Neural progenitor cell (in vitro differentiated cells): ENCODE results near the gene RASA2. TPM values are rescaled to one million over a fixed set of nuclear protein-coding genes. Genes with fewer than 3 reads are reported as not detected.

Experiments
- DNase-seq: peaks from one replicate; pipeline ENCODE4 v3.0.0-alpha.2; 2016; ENCODE audit warnings: low spot score
- H2AFZ ChIP-seq: fragments of 200-600 bp; sonication (generic); replicated peaks from 2 replicates; pipeline ENCODE4 v1.6.1; 2016; ENCODE audit warnings: antibody characterized with exemption
- H3F3A ChIP-seq: fragments of 200-600 bp; sonication (generic); 2 replicates; pipeline ENCODE4 v1.6.1; 2016; ENCODE audit warnings: antibody characterized with exemption, low read depth
- H3K27ac ChIP-seq: fragments of 200-600 bp; sonication (generic); 2 replicates; pipeline ENCODE4 v1.5.1; 2016; ENCODE audit warnings: mild to moderate bottlenecking
- H3K27me3 ChIP-seq: fragments of 200-600 bp; sonication (generic); 2 replicates; pipeline ENCODE4 v1.6.1; 2016; ENCODE audit warnings: mild to moderate bottlenecking, moderate library complexity
- H3K36me3 ChIP-seq: fragments of 200-600 bp; sonication (generic); 2 replicates; pipeline ENCODE4 v1.5.1; 2016
- H3K4me1 ChIP-seq: fragments of 200-600 bp; sonication (generic); 2 replicates; pipeline ENCODE4 v1.6.1; 2016; ENCODE audit warnings: mixed run types
- H3K4me2 ChIP-seq: fragments of 200-600 bp; sonication (generic); 2 replicates; pipeline ENCODE4 v1.6.1; 2016
- H3K4me3 ChIP-seq: fragments of 200-600 bp; sonication (generic); 2 replicates; pipeline ENCODE4 v1.5.1; 2016
- H3K79me2 ChIP-seq: fragments of 200-600 bp; sonication (generic); 2 replicates; pipeline ENCODE4 v1.6.1; 2016; ENCODE audit warnings: low read depth
- H3K9ac ChIP-seq: fragments of 200-600 bp; sonication (generic); 2 replicates; pipeline ENCODE4 v1.6.1; 2016
- H3K9me3 ChIP-seq: fragments of 200-600 bp; sonication (generic); 2 replicates; pipeline ENCODE4 v1.5.1; 2016; ENCODE audit warnings: low read depth
- H4K20me1 ChIP-seq: fragments of 200-600 bp; sonication (generic); 2 replicates; pipeline ENCODE4 v1.6.1; 2016; ENCODE audit warnings: low read depth
- H3K27ac Mint-ChIP-seq: 3 replicates; pipeline ENCODE4 v1.8.0; 2021; ENCODE audit warnings: mixed read lengths
- H3K27me3 Mint-ChIP-seq: 2 replicates; pipeline ENCODE4 v1.8.0; 2022; ENCODE audit warnings: low read depth, mild to moderate bottlenecking, inconsistent platforms, moderate library complexity, mixed read lengths; ENCODE audit not compliant: insufficient read depth
- H3K36me3 Mint-ChIP-seq: 3 replicates; pipeline ENCODE4 v1.8.0; 2021; ENCODE audit warnings: mixed read lengths
- H3K4me1 Mint-ChIP-seq: 3 replicates; pipeline ENCODE4 v1.8.0; 2021; ENCODE audit warnings: mixed read lengths
- H3K4me3 Mint-ChIP-seq: 3 replicates; pipeline ENCODE4 v1.8.0; 2021; ENCODE audit warnings: mild to moderate bottlenecking, moderate library complexity, mixed read lengths
- H3K9me3 Mint-ChIP-seq: 3 replicates; pipeline ENCODE4 v1.8.0; 2020; ENCODE audit warnings: mixed read lengths
- CTCF ChIP-seq: fragments of 200-600 bp; sonication (generic); IDR thresholded peaks from 2 replicates; pipeline ENCODE4 v1.5.1; 2017; ENCODE audit warnings: antibody characterized with exemption, mild to moderate bottlenecking
- EZH2 ChIP-seq: fragments of 200-600 bp; sonication (generic); IDR thresholded peaks from 2 replicates; pipeline ENCODE4 v1.6.1; 2017; ENCODE audit warnings: antibody characterized with exemption, mild to moderate bottlenecking, moderate library complexity
- EZH2phosphoT487 ChIP-seq: fragments of 200-600 bp; sonication (generic); IDR thresholded peaks from 2 replicates; pipeline ENCODE4 v1.6.1; 2017; ENCODE audit warnings: antibody characterized with exemption
- total RNA-seq: library from RNA; depleted of rRNA; stranded (reverse); fragments of >200 nt; gene quantifications from 2 replicates; pipeline ENCODE4 v1.2.3, GENCODE V29; 2015; ENCODE audit warnings: low replicate concordance

RASA2 gene
- total RNA-seq, 1 donor from 2014 or later = 48.4 TPM

DNA sequence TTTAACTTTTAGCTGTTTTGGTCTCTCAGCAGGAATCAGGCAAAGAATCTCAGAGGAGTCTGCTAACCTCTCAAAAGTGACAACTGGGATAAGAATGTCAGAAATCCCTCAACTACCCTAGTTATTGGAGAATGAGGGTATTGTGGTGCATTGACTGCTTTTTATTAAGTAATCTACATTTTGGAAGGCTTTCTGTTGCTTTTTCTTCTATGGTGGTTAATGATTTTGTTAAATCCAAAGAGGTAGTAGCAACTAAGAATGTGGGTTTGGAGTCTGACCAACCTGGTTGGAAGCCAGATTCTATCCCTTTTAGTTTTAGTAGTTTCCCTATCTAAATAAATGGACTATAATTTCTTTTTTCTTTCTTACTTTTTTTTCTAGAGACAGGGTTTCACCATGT lies 156.6 kb downstream of the RASA2 start:
- H3K4me3 ChIP-seq = no peak overlapping the region
- peaks cover 2% of the 10 kb centered on the region for H3K27me3 Mint-ChIP-seq
- no peak for DNase-seq

GRCh38 chr3:141643796-141644195 lies 157.0 kb downstream of the RASA2 start:
- Histone ChIP-seq H3K79me2 (no peaks in the 10 kb centered on the region), H3K36me3 (no peaks in the 10 kb centered on the region), H3K4me3 (no peak overlapping the region), H3K9ac (no peak overlapping the region), H3F3A (no peaks in the 10 kb centered on the region), H4K20me1 (no peaks in the 10 kb centered on the region), H3K9me3 (no peaks in the 10 kb centered on the region), H3K27me3 (no peaks in the 10 kb centered on the region), H3K27ac (no peak overlapping the region), H3K4me1 (no peaks in the 10 kb centered on the region), H3K4me2 (no peak overlapping the region), H2AFZ (peak overlapping the region; percentile 37)
- H3K27ac Mint-ChIP-seq = no peak overlapping the region
- TF ChIP-seq CTCF (no peak), EZH2phosphoT487 (no peak), EZH2 (no peak)
- H3K27me3 Mint-ChIP-seq = peaks cover 4% of the 10 kb centered on the region
- H3K4me3 Mint-ChIP-seq = no peak overlapping the region
- no peaks in the 10 kb centered on the region for H3K9me3 Mint-ChIP-seq
- H3K36me3 Mint-ChIP-seq = no peaks in the 10 kb centered on the region
- DNase-seq = no peak
- no peaks in the 10 kb centered on the region for H3K4me1 Mint-ChIP-seq

More for the DNA sequence above, 156.6 kb downstream of the RASA2 start:
- no peaks in the 10 kb centered on the region for H3K9me3 ChIP-seq
- TF ChIP-seq CTCF (no peak), EZH2 (no peak), EZH2phosphoT487 (no peak)
- H3K79me2 ChIP-seq = no peaks in the 10 kb centered on the region
- no peaks in the 10 kb centered on the region for H3K36me3 ChIP-seq
- H3K4me1 Mint-ChIP-seq = no peaks in the 10 kb centered on the region
- H3K27ac ChIP-seq = no peak overlapping the region
- H3K4me3 Mint-ChIP-seq = no peak overlapping the region
- H3K9ac ChIP-seq = no peak overlapping the region
- no peaks in the 10 kb centered on the region for H3K9me3 Mint-ChIP-seq
- H3K4me2 ChIP-seq = no peak overlapping the region
- no peak overlapping the region for H3K27ac Mint-ChIP-seq
- H4K20me1 ChIP-seq = no peaks in the 10 kb centered on the region
- no peaks in the 10 kb centered on the region for H3F3A ChIP-seq
- no peaks in the 10 kb centered on the region for H3K36me3 Mint-ChIP-seq
- H3K4me1 ChIP-seq = no peaks in the 10 kb centered on the region
- no peak overlapping the region for H2AFZ ChIP-seq
- no peaks in the 10 kb centered on the region for H3K27me3 ChIP-seq

GRCh38 chr3:141644931-141645330 lies 158.1 kb downstream of the RASA2 start:
- Histone ChIP-seq H3F3A (no peaks in the 10 kb centered on the region), H3K79me2 (no peaks in the 10 kb centered on the region), H3K4me3 (no peak overlapping the region), H3K4me2 (no peak overlapping the region), H2AFZ (no peak overlapping the region), H3K27ac (no peak overlapping the region), H3K4me1 (no peaks in the 10 kb centered on the region), H3K36me3 (no peaks in the 10 kb centered on the region), H3K9me3 (no peaks in the 10 kb centered on the region), H3K9ac (no peak overlapping the region), H4K20me1 (no peaks in the 10 kb centered on the region), H3K27me3 (no peaks in the 10 kb centered on the region)
- Mint-ChIP-seq H3K9me3 (no peaks in the 10 kb centered on the region), H3K4me3 (no peak overlapping the region), H3K27me3 (peaks cover 4% of the 10 kb centered on the region), H3K36me3 (no peaks in the 10 kb centered on the region), H3K4me1 (no peaks in the 10 kb centered on the region), H3K27ac (no peak overlapping the region)
- peak; percentile 65 for DNase-seq
- TF ChIP-seq EZH2 (no peak), CTCF (peak; percentile 67)
